Testis (tissue), 5 donors: Measurements from ENCODE around the gene FLT3LG. TPM values are rescaled to one million over a fixed set of nuclear protein-coding genes. Genes with fewer than 3 reads are reported as not detected.

ENCODE experiments used
- DNase-seq: peaks from one replicate; pipeline ENCODE4 v3.0.0-alpha.2; 2019
- H3K27ac ChIP-seq, 2 donors: fragments of 200-600 bp; sonication (generic); one replicate each; pipeline ENCODE4 v1.5.1; 2019
- H3K27me3 ChIP-seq: fragments of 200-600 bp; sonication (generic); one replicate; pipeline ENCODE4 v1.5.1; 2019
- H3K36me3 ChIP-seq: fragments of 200-600 bp; sonication (generic); one replicate; pipeline ENCODE4 v1.5.1; 2017; ENCODE audit warnings: low read depth; ENCODE audit errors: missing control alignments
- H3K4me1 ChIP-seq: fragments of 200-600 bp; sonication (generic); one replicate; pipeline ENCODE4 v1.5.1; 2019
- H3K4me3 ChIP-seq, 2 donors: fragments of 200-600 bp; sonication (generic); one replicate each; pipeline ENCODE4 v1.5.1; 2017 to 2019
- H3K9me3 ChIP-seq: fragments of 200-600 bp; sonication (generic); one replicate; pipeline ENCODE4 v1.5.1; 2017
- CTCF ChIP-seq, 3 experiments: fragments of 450-650 bp in 2 of 3; fragments of 200-600 bp in 1 of 3; sonication (generic) in 1 of 3; IDR thresholded peaks; one replicate each; pipeline ENCODE4 v1.5.1; 2016 to 2019; ENCODE audit warnings: antibody characterized with exemption in 3 of 3, mild to moderate bottlenecking in 2 of 3, moderate library complexity in 1 of 3
- POLR2A ChIP-seq: fragments of 450-650 bp; IDR thresholded peaks from one replicate; pipeline ENCODE4 v1.6.1; 2017; ENCODE audit warnings: antibody characterized with exemption, mild to moderate bottlenecking, moderate library complexity
- WGBS, 2 donors: methylation state at CpG; one replicate each; pipeline ENCODE4 v1.1.5; 2018; 5-methylcytosine and 5-hydroxymethylcytosine counted together
- intact Hi-C: fragments of 100-400 bp; cut with DNase I; formaldehyde crosslinking; loops from one replicate; pipeline ENCODE4 v1.15.1; 2023; ENCODE audit warnings: low total_unique reads
- long read RNA-seq, 2 donors: transcript quantifications; one replicate each; lab custom pipeline, GENCODE V29; 2026
- polyA plus RNA-seq: library from polyadenylated mRNA; stranded (reverse); fragments of 350-450 nt; fragmentation: Illumina TruSeq; extraction: RNeasy Lipid Tissue Mini Kit (QIAGEN cat#74804); gene quantifications from one replicate; pipeline ENCODE4 v1.2.3, GENCODE V29; 2014; ENCODE audit warnings: low read depth, low replicate concordance; ENCODE audit not compliant: insufficient read depth
- total RNA-seq, 2 donors: library from RNA; depleted of rRNA; stranded (reverse); fragments of >200 nt; gene quantifications; one replicate each; pipeline ENCODE4 v1.2.3, GENCODE V29; 2016

FLT3LG gene
- total RNA-seq (1 to 10 TPM; 3.0 to 4.6 TPM), polyA plus RNA-seq (7.1 TPM)
- long read RNA-seq, donor 1 = 0 reads
- long read RNA-seq, donor 2, partial matches to known transcripts = 0 of 1 reads
- long read RNA-seq, donor 2, other reads (novel, unspliced or antisense) = 0 of 1 reads

- no peaks in the 10 kb centered on the region for H3K9me3 ChIP-seq
- peak within 1 kb of the TSS; percentile 60 to 83 for H3K27ac ChIP-seq
- H3K36me3 ChIP-seq = no peaks in the 10 kb centered on the region
- no peaks in the 10 kb centered on the region for H3K27me3 ChIP-seq
- DNase-seq = peak; percentile 66
- intact Hi-C loops = no loop called here
- H3K4me3 ChIP-seq = peak within 1 kb of the TSS; percentile 47 to 63
- H3K4me1 ChIP-seq = peaks cover 11% of the 10 kb centered on the region
- whole genome bisulfite sequencing, 2 donors = 3 to 12% methylated on average over 14 to 33 of the region's 33 CpGs
- TF ChIP-seq POLR2A (no peak), CTCF (IDR thresholded peaks at IDR 0.05) (peak; percentile 97 to 100 (median 97))
These were observed at the start of gene FLT3LG for GRCh38 chr19:49473868-49474541. FLT3LG (plus strand) TSS chr19:49474215; CDS start chr19:49474640, 425 bp downstream.

GRCh38 chr19:49425178-49425577 lies 48.8 kb upstream of the FLT3LG start, which contains the start of gene GFY:
GFY (plus strand) TSS chr19:49425388; CDS start chr19:49426431, 1,043 bp downstream.
- 53 to 61% methylated on average over 7 of the region's 7 CpGs for WGBS, 2 donors
- peaks cover 35% of the 10 kb centered on the region for H3K4me1 ChIP-seq
- intact Hi-C loops = no loop called here
- H3K27me3 ChIP-seq = peaks cover 4% of the 10 kb centered on the region
- H3K27ac ChIP-seq = no peak within 1 kb of the TSS
- no peak for TF ChIP-seq POLR2A
- TF ChIP-seq CTCF (IDR thresholded peaks at IDR 0.05) = no peak
- H3K36me3 ChIP-seq = no peaks in the 10 kb centered on the region
- no peaks in the 10 kb centered on the region for H3K9me3 ChIP-seq
- no peak for DNase-seq
- no peak within 1 kb of the TSS for H3K4me3 ChIP-seq

- Histone ChIP-seq H3K4me1 (peaks cover 35% of the 10 kb centered on the region), H3K9me3 (no peaks in the 10 kb centered on the region), H3K36me3 (no peaks in the 10 kb centered on the region), H3K27me3 (peaks cover 4% of the 10 kb centered on the region), H3K4me3 (no peak overlapping the region), H3K27ac (no peak overlapping the region)
- intact Hi-C loops = no loop called here
- 4 to 5% methylated on average over 22 to 30 of the region's 30 CpGs for WGBS, 2 donors
- TF ChIP-seq CTCF (IDR thresholded peaks at IDR 0.05) (no peak), POLR2A (no peak)
- peak; percentile 50 for DNase-seq
These were observed 48.0 kb upstream of the FLT3LG start for GRCh38 chr19:49425922-49426592.

- TF ChIP-seq CTCF (IDR thresholded peaks at IDR 0.05) (no peak), POLR2A (no peak)
- no peaks in the 10 kb centered on the region for H3K9me3 ChIP-seq
- no peaks in the 10 kb centered on the region for H3K36me3 ChIP-seq
- H3K27ac ChIP-seq = no peak overlapping the region
- peaks cover 29% of the 10 kb centered on the region for H3K4me1 ChIP-seq
- H3K4me3 ChIP-seq = no peak overlapping the region
- peaks cover 4% of the 10 kb centered on the region for H3K27me3 ChIP-seq
- DNase-seq = no peak
- 41 to 42% methylated on average over 6 to 11 of the region's 12 CpGs for WGBS, 2 donors
- intact Hi-C loops = no loop called here
These were observed 46.7 kb upstream of the FLT3LG start for GRCh38 chr19:49427339-49427738.
